ENCODE results near the gene ZC3H18. TPM values are rescaled to one million over a fixed set of nuclear protein-coding genes. Genes with fewer than 3 reads are reported as not detected.

The ZC3H18 gene
- polyA plus RNA-seq, 1 donor from 2014 or later = 12.8 TPM

GRCh38 chr16:88522276-88522949 lies 47.8 kb upstream of the ZC3H18 start:
- H3K9ac ChIP-seq (ENCODE audit: low read length) = no peak overlapping the region
- H3K4me2 ChIP-seq (ENCODE audit: low read length) = no peak overlapping the region
- no peaks in the 10 kb centered on the region for H3K9me2 ChIP-seq (ENCODE audit: insufficient read depth, low read length)
- no peaks in the 10 kb centered on the region for H3K36me3 ChIP-seq (ENCODE audit: insufficient read depth, low read length)
- TF ChIP-seq REST (IDR thresholded peaks at IDR 0.05; ENCODE audit: borderline replicate concordance) (no peak), RAD21 (conservative IDR thresholded peaks at IDR 0.05) (no peak), EZH2 (IDR thresholded peaks at IDR 0.05; ENCODE audit: borderline replicate concordance, insufficient read depth, low read length, poor library complexity, severe bottlenecking) (no peak), MXI1 (conservative IDR thresholded peaks at IDR 0.05; ENCODE audit: poor library complexity, severe bottlenecking) (no peak), POLR2AphosphoS5 (IDR thresholded peaks at IDR 0.05) (no peak), CTCF (IDR thresholded peaks at IDR 0.05; ENCODE audit: poor library complexity, severe bottlenecking) (no peak), SMC3 (conservative IDR thresholded peaks at IDR 0.05; ENCODE audit: poor library complexity) (no peak), TAF1 (IDR thresholded peaks at IDR 0.05; ENCODE audit: low read depth) (no peak), EP300 (conservative IDR thresholded peaks at IDR 0.05; ENCODE audit: poor library complexity, severe bottlenecking) (no peak)
- no peaks in the 10 kb centered on the region for H3K79me2 ChIP-seq (replicated peaks; ENCODE audit: insufficient read depth, low read length)
- no peaks in the 10 kb centered on the region for H4K20me1 ChIP-seq (ENCODE audit: insufficient read depth)
- no peak overlapping the region for H3K4me3 ChIP-seq (ENCODE audit: low read length)
- no peak overlapping the region for H3K27ac ChIP-seq (ENCODE audit: low read length)
- no peaks in the 10 kb centered on the region for H3K27me3 ChIP-seq (ENCODE audit: insufficient read depth, low read depth, low read length)
- H3K9me3 ChIP-seq (ENCODE audit: low read length) = no peaks in the 10 kb centered on the region
- H3F3A ChIP-seq (ENCODE audit: insufficient read depth, low read length, poor library complexity, severe bottlenecking) = no peaks in the 10 kb centered on the region
- H2AFZ ChIP-seq (ENCODE audit: low read depth, low read length) = no peak overlapping the region

- Histone ChIP-seq H3K27me3 (ENCODE audit: insufficient read depth, low read depth, low read length) (no peaks in the 10 kb centered on the region), H3K79me2 (replicated peaks; ENCODE audit: insufficient read depth, low read length) (no peaks in the 10 kb centered on the region), H3K27ac (ENCODE audit: low read length) (no peak overlapping the region), H3K36me3 (ENCODE audit: insufficient read depth, low read length) (no peaks in the 10 kb centered on the region), H3K9ac (ENCODE audit: low read length) (no peak overlapping the region), H3F3A (ENCODE audit: insufficient read depth, low read length, poor library complexity, severe bottlenecking) (no peaks in the 10 kb centered on the region), H4K20me1 (ENCODE audit: insufficient read depth) (no peaks in the 10 kb centered on the region), H3K9me2 (ENCODE audit: insufficient read depth, low read length) (no peaks in the 10 kb centered on the region), H3K9me3 (ENCODE audit: low read length) (no peaks in the 10 kb centered on the region), H3K4me2 (ENCODE audit: low read length) (no peak overlapping the region), H2AFZ (ENCODE audit: low read depth, low read length) (no peak overlapping the region), H3K4me3 (ENCODE audit: low read length) (no peak overlapping the region)
- TF ChIP-seq EZH2 (IDR thresholded peaks at IDR 0.05; ENCODE audit: borderline replicate concordance, insufficient read depth, low read length, poor library complexity, severe bottlenecking) (no peak), RAD21 (conservative IDR thresholded peaks at IDR 0.05) (no peak), SMC3 (conservative IDR thresholded peaks at IDR 0.05; ENCODE audit: poor library complexity) (no peak), MXI1 (conservative IDR thresholded peaks at IDR 0.05; ENCODE audit: poor library complexity, severe bottlenecking) (no peak), TAF1 (IDR thresholded peaks at IDR 0.05; ENCODE audit: low read depth) (no peak), EP300 (conservative IDR thresholded peaks at IDR 0.05; ENCODE audit: poor library complexity, severe bottlenecking) (no peak), POLR2AphosphoS5 (IDR thresholded peaks at IDR 0.05) (no peak), CTCF (IDR thresholded peaks at IDR 0.05; ENCODE audit: poor library complexity, severe bottlenecking) (no peak), REST (IDR thresholded peaks at IDR 0.05; ENCODE audit: borderline replicate concordance) (no peak)
Measured at GRCh38 chr16:88523309-88524161, 46.7 kb upstream of the ZC3H18 start.
